Peyer's patch (tissue), 4 donors: Measurements from ENCODE around the gene IFNA4.

Source experiments
- CTCF ChIP-seq, 6 experiments: fragments of 450-650 bp in 4 of 6; fragments of 200-600 bp in 2 of 6; sonication (generic) in 1 of 6; IDR thresholded peaks; one replicate each; pipeline ENCODE4 v1.5.1; 2017 to 2019; ENCODE audit warnings: antibody characterized with exemption in 6 of 6, mild to moderate bottlenecking in 3 of 6, moderate library complexity in 1 of 6
- POLR2A ChIP-seq, 2 donors: fragments of 450-650 bp; IDR thresholded peaks; one replicate each; pipeline ENCODE4 v1.5.1; 2017; ENCODE audit warnings: antibody characterized with exemption in 2 of 2, mild to moderate bottlenecking in 2 of 2, moderate library complexity in 2 of 2

DNA sequence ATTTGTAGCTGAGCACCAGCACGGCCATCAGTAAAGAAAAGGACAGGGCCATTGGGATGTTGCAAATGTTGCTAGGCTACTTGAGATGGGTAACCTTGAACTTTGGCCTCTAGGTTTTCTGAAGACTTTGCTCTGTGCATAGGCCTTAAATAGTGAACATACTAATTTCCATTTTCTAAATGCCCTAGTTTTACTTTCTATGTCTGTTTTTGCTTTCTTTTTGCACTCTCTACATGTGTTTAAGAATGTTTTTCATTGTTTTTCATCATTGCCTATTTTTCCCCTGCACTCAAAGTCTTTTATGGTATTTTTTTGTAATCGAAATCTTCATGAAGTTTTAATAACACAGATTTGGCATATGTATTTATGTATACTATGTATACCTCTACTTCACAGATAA, 40.7 kb upstream of the IFNA4 start, which contains the start of gene IFNA17:
- TF ChIP-seq POLR2A (IDR thresholded peaks at IDR 0.05): no peak
- TF ChIP-seq CTCF (IDR thresholded peaks at IDR 0.05): no peak
